HepG2 (cell line): ENCODE measurements around the gene TMEM8B. TPM values are rescaled to one million over a fixed set of nuclear protein-coding genes. Genes with fewer than 3 reads are reported as not detected.

Experiments
- ATAC-seq: fragments of 200-7000 bp; cut with Tn5 transposase; 3 replicates; pipeline ENCODE4 v1.9.1; 2020; ENCODE audit warnings: mild to moderate bottlenecking, moderate library complexity
- BruUV-seq: library from RNA; stranded (reverse); fragments of 400-500 nt; replicated peaks from 2 replicates; lab custom pipeline; 2021; lab: Mats Ljungman, UMichigan
- CTCF ChIA-PET: fragments of 300-600 bp; formaldehyde crosslinking; extraction: SDS; loops from one replicate; lab custom pipeline; 2021; ENCODE audit warnings: low total read pairs, inconsistent platforms, low intra/inter-chr PET ratio; lab: Yijun Ruan, JAX
- POLR2A ChIA-PET: fragments of 350-600 bp; sonication (Branson Sonifier 250); formaldehyde crosslinking; loops from one replicate; lab custom pipeline; 2020; ENCODE audit warnings: antibody characterized with exemption, inconsistent platforms; lab: Yijun Ruan, JAX
- DNase-seq: peaks from one replicate; pipeline ENCODE4 v3.0.0-alpha.2; 2015; ENCODE audit warnings: low spot score
- FAIRE-seq: peaks from 3 replicates; lab custom pipeline; 2011; peaks lifted over from hg19 to GRCh38; lab: Jason Lieb, UNC
- H2AFZ ChIP-seq: one replicate; pipeline ENCODE4 v1.6.1; 2011; ENCODE audit warnings: low read length, inconsistent platforms
- H3K27ac ChIP-seq: fragments of 300-600 bp; 3 replicates; pipeline ENCODE4 v1.8.0; 2011; ENCODE audit warnings: mixed run types, mild to moderate bottlenecking, mixed read lengths, low read length, inconsistent platforms; ENCODE audit not compliant: insufficient read depth; ENCODE audit errors: extremely low read length
- H3K27me3 ChIP-seq, 2 experiments: fragments of 200-600 bp in 1 of 2; 2 replicates in 1 of 2; 3 replicates in 1 of 2; pipeline versions ENCODE4 v1.6.0 to v1.8.0; 2011; ENCODE audit warnings: low read length in 2 of 2, mild to moderate bottlenecking in 2 of 2, moderate library complexity in 2 of 2, inconsistent platforms in 1 of 2; ENCODE audit not compliant: insufficient read depth in 2 of 2, control insufficient read depth in 1 of 2
- H3K36me3 ChIP-seq, 2 experiments: fragments of 200-600 bp in 1 of 2; replicated peaks in 1 of 2; 2 replicates in 1 of 2; 3 replicates in 1 of 2; pipeline versions ENCODE4 v1.5.1 to v1.8.0; 2011; ENCODE audit warnings: low read length in 2 of 2, inconsistent platforms in 1 of 2; ENCODE audit not compliant: insufficient read depth in 2 of 2, control insufficient read depth in 1 of 2
- H3K4me1 ChIP-seq: 2 replicates; pipeline ENCODE4 v1.5.1; 2012; ENCODE audit warnings: low read length, inconsistent platforms; ENCODE audit not compliant: insufficient read depth
- H3K4me2 ChIP-seq: 2 replicates; pipeline ENCODE4 v1.6.0; 2011; ENCODE audit warnings: low read depth, low read length, inconsistent platforms
- H3K4me3 ChIP-seq, 3 experiments: fragments of 200-600 bp in 1 of 3; sonication (generic), shearing (Covaris generic) in 1 of 3; replicated peaks in 1 of 3; 2 replicates each; pipeline ENCODE4 v1.5.1; 2011 to 2016; ENCODE audit warnings: low read length in 3 of 3, inconsistent platforms in 2 of 3, low read depth in 2 of 3, mild to moderate bottlenecking in 2 of 3, control low read depth in 1 of 3, mixed read lengths in 1 of 3; ENCODE audit not compliant: insufficient read depth in 1 of 3
- H3K79me2 ChIP-seq: one replicate; pipeline ENCODE4 v1.6.1; 2011; ENCODE audit warnings: low read length, inconsistent platforms; ENCODE audit not compliant: insufficient read depth
- H3K9ac ChIP-seq: 2 replicates; pipeline ENCODE4 v1.6.0; 2011; ENCODE audit warnings: mild to moderate bottlenecking, low read depth, low read length, inconsistent platforms; ENCODE audit not compliant: insufficient read depth
- H3K9me3 ChIP-seq: 2 replicates; pipeline ENCODE4 v1.5.1; 2012; ENCODE audit warnings: mild to moderate bottlenecking, low read length
- H4K20me1 ChIP-seq: 2 replicates; pipeline ENCODE4 v1.6.0; 2011; ENCODE audit warnings: inconsistent platforms, mild to moderate bottlenecking, low read length, moderate library complexity; ENCODE audit not compliant: insufficient read depth
- ADNP ChIP-seq: sonication (generic); formaldehyde crosslinking; IDR thresholded peaks from 2 replicates; pipeline ENCODE4 v1.4.0; 2020; ENCODE audit warnings: missing genetic modification reagents
- CREM ChIP-seq, 2 experiments: sonication (generic) in 1 of 2; formaldehyde crosslinking in 1 of 2; IDR thresholded peaks; 2 replicates each; pipeline versions ENCODE4 v1.4.0 to v1.6.1; 2016 to 2020; ENCODE audit warnings: antibody characterized with exemption in 1 of 2, mild to moderate bottlenecking in 1 of 2, missing genetic modification reagents in 1 of 2
- CTCF ChIP-seq: sonication (generic); formaldehyde crosslinking; IDR thresholded peaks from 2 replicates; pipeline ENCODE4 v1.5.0; 2020; ENCODE audit warnings: mild to moderate bottlenecking, missing genetic modification reagents, moderate library complexity
- FIP1L1 ChIP-seq: fragments of 200-400 bp; formaldehyde crosslinking; IDR thresholded peaks from 2 replicates; pipeline ENCODE4 v1.6.1; 2018; ENCODE audit warnings: low read depth, mild to moderate bottlenecking, low read length, moderate library complexity, borderline replicate concordance; ENCODE audit not compliant: insufficient read depth
- HMGA1 ChIP-seq: sonication (generic); formaldehyde crosslinking; conservative IDR thresholded peaks from 2 replicates; pipeline ENCODE4 v1.4.0; 2020; ENCODE audit warnings: missing genetic modification reagents
- LBX2 ChIP-seq: sonication (generic); formaldehyde crosslinking; IDR thresholded peaks from 2 replicates; pipeline ENCODE4 v1.5.0; 2020; ENCODE audit warnings: missing genetic modification reagents, mild to moderate bottlenecking, borderline replicate concordance
- MAFF ChIP-seq: IDR thresholded peaks from 2 replicates; pipeline ENCODE4 v1.6.1; 2011; ENCODE audit warnings: low read depth, low read length, improper control_type of control experiment
- SIN3B ChIP-seq: fragments of 150-350 bp; IDR thresholded peaks from 2 replicates; pipeline ENCODE4 v1.6.1; 2014; ENCODE audit warnings: low read length
- SNAPC4 ChIP-seq: sonication (generic); formaldehyde crosslinking; IDR thresholded peaks from 2 replicates; pipeline ENCODE4 v1.4.0; 2020; ENCODE audit warnings: mild to moderate bottlenecking, missing genetic modification reagents
- STAG1 ChIP-seq: sonication (generic); formaldehyde crosslinking; IDR thresholded peaks from 2 replicates; pipeline ENCODE4 v1.4.0; 2020; ENCODE audit warnings: missing genetic modification reagents
- TFDP2 ChIP-seq: sonication (generic); formaldehyde crosslinking; IDR thresholded peaks from 2 replicates; pipeline ENCODE4 v1.4.0; 2020; ENCODE audit warnings: missing genetic modification reagents
- ZNF543 ChIP-seq: sonication (generic); formaldehyde crosslinking; IDR thresholded peaks from 2 replicates; pipeline ENCODE4 v1.4.0; 2020; ENCODE audit warnings: mild to moderate bottlenecking, missing genetic modification reagents
- ZNF570 ChIP-seq: sonication (generic); formaldehyde crosslinking; IDR thresholded peaks from 2 replicates; pipeline ENCODE4 v1.4.0; 2020; ENCODE audit warnings: mild to moderate bottlenecking, missing genetic modification reagents, borderline replicate concordance
- ZSCAN9 ChIP-seq: IDR thresholded peaks from 2 replicates; pipeline ENCODE4 v1.6.1; 2016; ENCODE audit warnings: borderline replicate concordance
- WGBS: methylation state at CpG from one replicate; pipeline ENCODE4 v1.1.6; 2017; ENCODE audit warnings: low lambda C conversion rate; 5-methylcytosine and 5-hydroxymethylcytosine counted together
- in situ Hi-C: cut with HindIII; loops from 2 replicates; pipeline ENCODE4 v1.10.0; 2017; ENCODE audit warnings: low pct_unique_long_range_greater_than_20kb; ENCODE audit not compliant: extremely low pct_ligation_motif_present
- intact Hi-C: fragments of 100-400 bp; cut with micrococcal nuclease; formaldehyde crosslinking; loops from one replicate; pipeline ENCODE4 v1.10.0; 2022; ENCODE audit not compliant: unreplicated experiment
- polyA plus RNA-seq, 8 experiments: library from polyadenylated mRNA; depleted of rRNA in 3 of 8; stranded (reverse) in 7 of 8; unstranded in 1 of 8; fragments of >200 nt; fragmentation: Illumina TruSeq in 4 of 8; extraction: Trizol in 4 of 8; gene quantifications; 2 replicates each; pipeline versions ENCODE4 v1.2.1 to v1.2.3, GENCODE V29; 2011 to 2016; ENCODE audit warnings: low read depth in 4 of 8, missing spikeins in 1 of 8, mixed read lengths in 1 of 8; ENCODE audit not compliant: insufficient read depth in 1 of 8
- total RNA-seq, 5 experiments: library from RNA; depleted of rRNA; stranded (reverse); fragments of >200 nt; fragmentation: Illumina TruSeq; extraction: Trizol; gene quantifications; 2 replicates each; pipeline ENCODE4 v1.2.3, GENCODE V29; 2016; ENCODE audit warnings: low read depth in 1 of 5

TMEM8B gene
- total and polyA plus RNA-seq, 2 of the 13 experiments (the other 11 are each of a cell fraction or from before 2014, with no cell fraction given) = 2.1 to 2.7 TPM

GRCh38 chr9:35882263-35882848 lies 53.3 kb downstream of the TMEM8B start (continued):
- TF ChIP-seq TFDP2 (CRISPR knock-in tag) = no peak
- no peak for TF ChIP-seq CREM (IDR thresholded peaks at IDR 0.05)
- no peak for TF ChIP-seq CREM (CRISPR knock-in tag; IDR thresholded peaks at IDR 0.05)
- peak; percentile 83 for TF ChIP-seq STAG1 (CRISPR knock-in tag)
- TF ChIP-seq CTCF (CRISPR knock-in tag) = peak; percentile 87
- TF ChIP-seq ADNP (CRISPR knock-in tag) = no peak
- no peak for TF ChIP-seq LBX2 (CRISPR knock-in tag)
- TF ChIP-seq MAFF = no peak

GRCh38 chr9:35882996-35883395 lies 54.0 kb downstream of the TMEM8B start:
- WGBS = 25% methylated on average over 3 of the region's 3 CpGs
- no peaks in the 10 kb centered on the region for H3K36me3 ChIP-seq
- intact Hi-C loops (loop anchor here (1.0 to 10.0 kb wide), 3 partner anchors 57 to 238 kb away; partner anchors contain the start of gene NPR2), in situ Hi-C loops (loop anchor here (5.0 kb wide), 2 partner anchors 56 to 96 kb away; partner anchors contain the start of genes FAM221B and TMEM8B)
- H3K4me3 ChIP-seq = no peak overlapping the region
- ATAC-seq (no peak), DNase-seq (no peak), FAIRE-seq (no peak)
- H3K27ac ChIP-seq = no peak overlapping the region
- POLR2A ChIA-PET = no interaction called here
- CTCF ChIA-PET = interaction anchor here (2.2 to 3.0 kb wide), 2 partner anchors 57 to 93 kb away, joined by 24 to 26 read pairs; no protein-coding TSS in a partner anchor
- no peaks in the 10 kb centered on the region; the same call in 1 of the 2 replicates for H4K20me1 ChIP-seq
- H3K9me3 ChIP-seq = no peaks in the 10 kb centered on the region
- no TSS peak for BruUV-seq
- H3K27me3 ChIP-seq = no peaks in the 10 kb centered on the region
- no peak overlapping the region for H3K4me2 ChIP-seq
- H3K79me2 ChIP-seq = no peaks in the 10 kb centered on the region
- H3K4me1 ChIP-seq = peaks cover 9% of the 10 kb centered on the region; the same call in 1 of the 2 replicates
- no peak overlapping the region for H3K9ac ChIP-seq
- H2AFZ ChIP-seq = no peak overlapping the region
- TF ChIP-seq HMGA1 (CRISPR knock-in tag) (no peak), ZNF543 (no peak), SIN3B (no peak), SNAPC4 (CRISPR knock-in tag) (no peak), ZSCAN9 (CRISPR knock-in tag) (no peak), ZNF570 (CRISPR knock-in tag) (no peak), FIP1L1 (no peak)
